Measurements from ENCODE around the gene SNX18.

DNA sequence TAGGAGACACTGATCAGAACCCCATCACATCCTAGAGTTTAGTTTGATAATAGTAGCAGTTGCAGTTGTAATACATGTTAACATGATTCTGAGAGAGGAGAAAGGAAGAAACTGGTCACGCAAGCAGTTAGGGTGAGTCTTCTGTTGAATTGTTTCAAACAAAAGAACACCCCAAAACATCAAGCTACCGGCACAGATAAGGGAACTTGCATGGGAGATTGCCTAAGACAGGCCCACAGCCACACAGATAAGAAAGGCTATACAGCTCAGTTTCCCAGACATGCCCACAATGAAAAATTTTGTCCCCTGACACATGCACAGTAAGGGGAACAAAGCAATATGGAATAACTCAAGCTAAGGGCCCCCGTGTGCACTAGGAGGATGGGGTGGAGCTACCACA, 46.2 kb upstream of the SNX18 start:
- TF ChIP-seq CTCF (conservative IDR thresholded peaks at IDR 0.05) = no peak
- no peak for TF ChIP-seq ZFX (IDR thresholded peaks at IDR 0.05)

All from C4-2B (cell line).